ENCODE measurements around the gene IL11.
A peak's percentile ranks its signal among the peaks of the same experiment; 100 is the strongest.
"Not testable (repeated sequence)": the region's sequence is repeated elsewhere in the genome, so short reads cannot be mapped to it uniquely, and the experiment has no call there.

IL11 gene

GRCh38 chr19:55370305-55370988 lies at the start of gene IL11:
Gene IL11, minus strand, starts transcription at chr19:55370463. Its CDS starts 153 bp downstream, at chr19:55370310.
- no peak within 1 kb of the TSS for H3K27ac ChIP-seq (ENCODE audit: low read depth, low read length)
- H3K27me3 ChIP-seq (ENCODE audit: control insufficient read depth in 1 of 2, insufficient read depth in 2 of 2, low read length in 2 of 2) = peaks cover 47 to 49% of the 10 kb centered on the region in 2 donors
- no peaks in the 10 kb centered on the region for H3K36me3 ChIP-seq (ENCODE audit: control insufficient read depth in 1 of 2, insufficient read depth in 2 of 2, low read length in 2 of 2)
- H3K4me1 ChIP-seq (ENCODE audit: control insufficient read depth in 1 of 2, insufficient read depth in 2 of 2, low read length in 2 of 2) = no peaks in the 10 kb centered on the region
- no peak within 1 kb of the TSS for H3K9ac ChIP-seq (ENCODE audit: low read depth in 1 of 2, low read length in 2 of 2)
- H3K4me3 ChIP-seq (ENCODE audit: low read depth in 1 of 2, low read length in 2 of 2) = peak within 1 kb of the TSS in 1 of 2 donors; percentile 21
- H3K9me3 ChIP-seq (ENCODE audit: control insufficient read depth in 1 of 2, low read length in 2 of 2) = no peaks in the 10 kb centered on the region

GRCh38 chr19:55419624-55420236 lies 49.5 kb upstream of the IL11 start:
- Histone ChIP-seq H3K27me3 (ENCODE audit: control insufficient read depth in 1 of 2, insufficient read depth in 2 of 2, low read length in 2 of 2) (no peaks in the 10 kb centered on the region), H3K4me1 (ENCODE audit: control insufficient read depth in 1 of 2, insufficient read depth in 2 of 2, low read length in 2 of 2) (peaks cover 0 to 2% of the 10 kb centered on the region in 2 donors), H3K9ac (ENCODE audit: low read depth in 1 of 2, low read length in 2 of 2) (no peak overlapping the region), H3K9me3 (ENCODE audit: control insufficient read depth in 1 of 2, low read length in 2 of 2) (no peaks in the 10 kb centered on the region), H3K36me3 (ENCODE audit: control insufficient read depth in 1 of 2, insufficient read depth in 2 of 2, low read length in 2 of 2) (no peaks in the 10 kb centered on the region), H3K27ac (ENCODE audit: low read depth, low read length) (no peak overlapping the region), H3K4me3 (ENCODE audit: low read depth in 1 of 2, low read length in 2 of 2) (no peak overlapping the region)

GRCh38 chr19:55419103-55419502 lies 48.8 kb upstream of the IL11 start:
- Histone ChIP-seq H3K27me3 (ENCODE audit: control insufficient read depth in 1 of 2, insufficient read depth in 2 of 2, low read length in 2 of 2) (no peaks in the 10 kb centered on the region), H3K9ac (ENCODE audit: low read depth in 1 of 2, low read length in 2 of 2) (no peak overlapping the region), H3K4me3 (ENCODE audit: low read depth in 1 of 2, low read length in 2 of 2) (no peak overlapping the region), H3K9me3 (ENCODE audit: control insufficient read depth in 1 of 2, low read length in 2 of 2) (no peaks in the 10 kb centered on the region), H3K27ac (ENCODE audit: low read depth, low read length) (no peak overlapping the region), H3K36me3 (ENCODE audit: control insufficient read depth in 1 of 2, insufficient read depth in 2 of 2, low read length in 2 of 2) (no peaks in the 10 kb centered on the region), H3K4me1 (ENCODE audit: control insufficient read depth in 1 of 2, insufficient read depth in 2 of 2, low read length in 2 of 2) (peaks cover 0 to 2% of the 10 kb centered on the region in 2 donors)

- Histone ChIP-seq H3K4me1 (ENCODE audit: control insufficient read depth in 1 of 2, insufficient read depth in 2 of 2, low read length in 2 of 2) (peaks cover 0 to 2% of the 10 kb centered on the region in 2 donors), H3K36me3 (ENCODE audit: control insufficient read depth in 1 of 2, insufficient read depth in 2 of 2, low read length in 2 of 2) (no peaks in the 10 kb centered on the region), H3K27ac (ENCODE audit: low read depth, low read length) (no peak overlapping the region), H3K27me3 (ENCODE audit: control insufficient read depth in 1 of 2, insufficient read depth in 2 of 2, low read length in 2 of 2) (no peaks in the 10 kb centered on the region), H3K9ac (ENCODE audit: low read depth in 1 of 2, low read length in 2 of 2) (no peak overlapping the region), H3K9me3 (ENCODE audit: control insufficient read depth in 1 of 2, low read length in 2 of 2) (no peaks in the 10 kb centered on the region), H3K4me3 (ENCODE audit: low read depth in 1 of 2, low read length in 2 of 2) (no peak overlapping the region)
Observed at GRCh38 chr19:55418185-55418584, 47.9 kb upstream of the IL11 start.

GRCh38 chr19:55410168-55410567 lies 39.9 kb upstream of the IL11 start:
- peaks cover 5 to 13% of the 10 kb centered on the region in 2 donors for H3K36me3 ChIP-seq (ENCODE audit: control insufficient read depth in 1 of 2, insufficient read depth in 2 of 2, low read length in 2 of 2)
- H3K27ac ChIP-seq (ENCODE audit: low read depth, low read length) = no peak overlapping the region
- no peaks in the 10 kb centered on the region for H3K9me3 ChIP-seq (ENCODE audit: control insufficient read depth in 1 of 2, low read length in 2 of 2)
- no peak overlapping the region for H3K4me3 ChIP-seq (ENCODE audit: low read depth in 1 of 2, low read length in 2 of 2)
- H3K9ac ChIP-seq (ENCODE audit: low read depth in 1 of 2, low read length in 2 of 2) = no peak overlapping the region
- no peaks in the 10 kb centered on the region for H3K27me3 ChIP-seq (ENCODE audit: control insufficient read depth in 1 of 2, insufficient read depth in 2 of 2, low read length in 2 of 2)
- H3K4me1 ChIP-seq (ENCODE audit: control insufficient read depth in 1 of 2, insufficient read depth in 2 of 2, low read length in 2 of 2) = peaks cover 15 to 22% of the 10 kb centered on the region in 2 donors

GRCh38 chr19:55409179-55409578 lies 38.9 kb upstream of the IL11 start:
- H3K27me3 ChIP-seq (ENCODE audit: control insufficient read depth in 1 of 2, insufficient read depth in 2 of 2, low read length in 2 of 2); H3K4me3 ChIP-seq (ENCODE audit: low read depth in 1 of 2, low read length in 2 of 2); H3K9ac ChIP-seq (ENCODE audit: low read depth in 1 of 2, low read length in 2 of 2); H3K27ac ChIP-seq (ENCODE audit: low read depth, low read length); H3K9me3 ChIP-seq (ENCODE audit: control insufficient read depth in 1 of 2, low read length in 2 of 2): not testable (repeated sequence)
- Histone ChIP-seq H3K36me3 (ENCODE audit: control insufficient read depth in 1 of 2, insufficient read depth in 2 of 2, low read length in 2 of 2) (peaks cover 6 to 15% of the 10 kb centered on the region in 2 donors), H3K4me1 (ENCODE audit: control insufficient read depth in 1 of 2, insufficient read depth in 2 of 2, low read length in 2 of 2) (peaks cover 15 to 22% of the 10 kb centered on the region in 2 donors)

GRCh38 chr19:55408533-55408872 lies 38.2 kb upstream of the IL11 start:
- no peaks in the 10 kb centered on the region for H3K27me3 ChIP-seq (ENCODE audit: control insufficient read depth in 1 of 2, insufficient read depth in 2 of 2, low read length in 2 of 2)
- H3K4me1 ChIP-seq (ENCODE audit: control insufficient read depth in 1 of 2, insufficient read depth in 2 of 2, low read length in 2 of 2) = peaks cover 15 to 22% of the 10 kb centered on the region in 2 donors
- H3K4me3 ChIP-seq (ENCODE audit: low read depth in 1 of 2, low read length in 2 of 2) = peak overlapping the region; percentile 78 to 84
- peak overlapping the region; percentile 42 to 80 for H3K9ac ChIP-seq (ENCODE audit: low read depth in 1 of 2, low read length in 2 of 2)
- peak overlapping the region; percentile 82 for H3K27ac ChIP-seq (ENCODE audit: low read depth, low read length)
- H3K9me3 ChIP-seq (ENCODE audit: control insufficient read depth in 1 of 2, low read length in 2 of 2) = no peaks in the 10 kb centered on the region
- H3K36me3 ChIP-seq (ENCODE audit: control insufficient read depth in 1 of 2, insufficient read depth in 2 of 2, low read length in 2 of 2) = peaks cover 8 to 19% of the 10 kb centered on the region in 2 donors

GRCh38 chr19:55407800-55408532 lies 37.7 kb upstream of the IL11 start:
- peak overlapping the region; percentile 99 for H3K27ac ChIP-seq (ENCODE audit: low read depth, low read length)
- H3K9ac ChIP-seq (ENCODE audit: low read depth in 1 of 2, low read length in 2 of 2) = peak overlapping the region; percentile 42 to 80
- H3K4me1 ChIP-seq (ENCODE audit: control insufficient read depth in 1 of 2, insufficient read depth in 2 of 2, low read length in 2 of 2) = peaks cover 15 to 22% of the 10 kb centered on the region in 2 donors
- H3K9me3 ChIP-seq (ENCODE audit: control insufficient read depth in 1 of 2, low read length in 2 of 2) = no peaks in the 10 kb centered on the region
- H3K4me3 ChIP-seq (ENCODE audit: low read depth in 1 of 2, low read length in 2 of 2) = peak overlapping the region; percentile 78 to 84
- peaks cover 11 to 24% of the 10 kb centered on the region in 2 donors for H3K36me3 ChIP-seq (ENCODE audit: control insufficient read depth in 1 of 2, insufficient read depth in 2 of 2, low read length in 2 of 2)
- no peaks in the 10 kb centered on the region for H3K27me3 ChIP-seq (ENCODE audit: control insufficient read depth in 1 of 2, insufficient read depth in 2 of 2, low read length in 2 of 2)

- peaks cover 15 to 22% of the 10 kb centered on the region in 2 donors for H3K4me1 ChIP-seq (ENCODE audit: control insufficient read depth in 1 of 2, insufficient read depth in 2 of 2, low read length in 2 of 2)
- H3K4me3 ChIP-seq (ENCODE audit: low read depth in 1 of 2, low read length in 2 of 2) = peak within 1 kb of the TSS; percentile 78 to 84
- H3K9ac ChIP-seq (ENCODE audit: low read depth in 1 of 2, low read length in 2 of 2) = peak within 1 kb of the TSS; percentile 71 to 80
Observed at GRCh38 chr19:55407550-55407799, 37.2 kb upstream of the IL11 start, which contains the start of gene UBE2S. Gene UBE2S, minus strand, starts transcription at chr19:55407788. Its CDS starts 199 bp downstream, at chr19:55407589.

More at GRCh38 chr19:55407550-55407799, 37.2 kb upstream of the IL11 start, which contains the start of gene UBE2S:
- Histone ChIP-seq H3K36me3 (ENCODE audit: control insufficient read depth in 1 of 2, insufficient read depth in 2 of 2, low read length in 2 of 2) (peaks cover 16 to 29% of the 10 kb centered on the region in 2 donors), H3K27ac (ENCODE audit: low read depth, low read length) (peak within 1 kb of the TSS; percentile 99)
- H3K9me3 ChIP-seq (ENCODE audit: control insufficient read depth in 1 of 2, low read length in 2 of 2); H3K27me3 ChIP-seq (ENCODE audit: control insufficient read depth in 1 of 2, insufficient read depth in 2 of 2, low read length in 2 of 2): not testable (repeated sequence)

Data from duodenal mucosa (tissue), 2 donors.